GM06990 (cell line): Measurements from ENCODE around the gene RBM27.

Experiments used
- DNase-seq: peaks from one replicate; pipeline ENCODE4 v3.0.0-alpha.2; 2011; ENCODE audit not compliant: insufficient read length; ENCODE audit errors: extremely low read depth
- H3K27me3 ChIP-seq: replicated peaks from 2 replicates; pipeline ENCODE4 v1.6.0; 2011; ENCODE audit warnings: low read length; ENCODE audit not compliant: control insufficient read depth, insufficient read depth
- H3K36me3 ChIP-seq: 2 replicates; pipeline ENCODE4 v1.5.1; 2011; ENCODE audit warnings: low read length; ENCODE audit not compliant: control insufficient read depth, insufficient read depth
- H3K4me3 ChIP-seq: replicated peaks from 2 replicates; pipeline ENCODE4 v1.5.1; 2011; ENCODE audit warnings: low read depth, mild to moderate bottlenecking, control low read depth, low read length
- CTCF ChIP-seq: IDR thresholded peaks from 2 replicates; pipeline ENCODE4 v1.5.1; 2011; ENCODE audit warnings: low read length, control low read depth, mild to moderate bottlenecking, inconsistent platforms; ENCODE audit not compliant: insufficient read depth, poor library complexity, severe bottlenecking

RBM27 gene, protein sequence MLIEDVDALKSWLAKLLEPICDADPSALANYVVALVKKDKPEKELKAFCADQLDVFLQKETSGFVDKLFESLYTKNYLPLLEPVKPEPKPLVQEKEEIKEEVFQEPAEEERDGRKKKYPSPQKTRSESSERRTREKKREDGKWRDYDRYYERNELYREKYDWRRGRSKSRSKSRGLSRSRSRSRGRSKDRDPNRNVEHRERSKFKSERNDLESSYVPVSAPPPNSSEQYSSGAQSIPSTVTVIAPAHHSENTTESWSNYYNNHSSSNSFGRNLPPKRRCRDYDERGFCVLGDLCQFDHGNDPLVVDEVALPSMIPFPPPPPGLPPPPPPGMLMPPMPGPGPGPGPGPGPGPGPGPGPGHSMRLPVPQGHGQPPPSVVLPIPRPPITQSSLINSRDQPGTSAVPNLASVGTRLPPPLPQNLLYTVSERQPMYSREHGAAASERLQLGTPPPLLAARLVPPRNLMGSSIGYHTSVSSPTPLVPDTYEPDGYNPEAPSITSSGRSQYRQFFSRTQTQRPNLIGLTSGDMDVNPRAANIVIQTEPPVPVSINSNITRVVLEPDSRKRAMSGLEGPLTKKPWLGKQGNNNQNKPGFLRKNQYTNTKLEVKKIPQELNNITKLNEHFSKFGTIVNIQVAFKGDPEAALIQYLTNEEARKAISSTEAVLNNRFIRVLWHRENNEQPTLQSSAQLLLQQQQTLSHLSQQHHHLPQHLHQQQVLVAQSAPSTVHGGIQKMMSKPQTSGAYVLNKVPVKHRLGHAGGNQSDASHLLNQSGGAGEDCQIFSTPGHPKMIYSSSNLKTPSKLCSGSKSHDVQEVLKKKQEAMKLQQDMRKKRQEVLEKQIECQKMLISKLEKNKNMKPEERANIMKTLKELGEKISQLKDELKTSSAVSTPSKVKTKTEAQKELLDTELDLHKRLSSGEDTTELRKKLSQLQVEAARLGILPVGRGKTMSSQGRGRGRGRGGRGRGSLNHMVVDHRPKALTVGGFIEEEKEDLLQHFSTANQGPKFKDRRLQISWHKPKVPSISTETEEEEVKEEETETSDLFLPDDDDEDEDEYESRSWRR

DNA sequence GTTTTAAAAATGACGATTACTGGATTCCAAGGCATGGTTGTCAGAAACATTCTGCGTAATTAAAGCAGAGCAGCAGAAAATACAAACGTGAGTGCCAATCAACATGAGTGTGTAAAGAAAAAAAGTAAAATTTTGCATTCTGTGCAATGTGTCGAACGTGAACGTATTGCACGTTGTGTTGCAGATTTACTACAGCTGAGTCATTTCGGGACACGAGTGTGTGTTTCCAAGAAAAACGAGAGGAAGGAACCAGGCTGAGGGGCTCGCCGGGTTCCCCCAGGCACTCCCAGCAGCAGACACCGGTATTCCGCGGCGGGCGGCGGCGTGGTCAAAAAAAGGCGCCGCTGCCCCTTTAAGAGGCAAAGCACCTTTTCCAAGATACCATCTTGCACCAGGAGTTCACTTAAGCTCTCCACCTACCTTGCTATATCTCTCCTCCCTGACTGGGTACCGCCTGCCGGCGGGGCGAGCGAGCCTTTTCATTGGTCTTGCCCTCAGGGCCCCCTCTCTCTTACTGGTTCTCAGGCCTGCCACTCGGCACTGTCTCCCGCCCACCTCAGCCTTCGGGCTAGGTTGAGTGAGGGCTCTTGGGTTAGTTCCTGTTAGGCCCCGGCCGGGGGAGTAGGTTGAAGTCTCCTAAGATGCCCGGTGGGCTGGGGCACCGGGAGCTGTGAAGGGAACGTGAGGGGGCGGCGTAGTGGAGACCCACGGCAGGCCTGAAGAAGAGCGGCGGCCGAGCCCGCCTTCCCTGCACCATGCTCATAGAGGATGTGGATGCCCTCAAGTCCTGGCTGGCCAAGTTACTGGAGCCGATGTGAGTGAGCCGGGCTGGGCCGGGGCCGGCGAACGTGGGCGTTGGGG lies at the start of gene RBM27:
TSS of gene RBM27 (plus strand) at position 595 of the 861 bp plus-strand sequence. CDS start at position 756, 161 bp downstream.
- Histone ChIP-seq H3K36me3 (no peaks in the 10 kb centered on the region), H3K4me3 (peak within 1 kb of the TSS; percentile 97), H3K27me3 (no peaks in the 10 kb centered on the region)
- no peak for TF ChIP-seq CTCF
- peak; percentile 99 for DNase-seq

- no peak overlapping the region for H3K4me3 ChIP-seq
- peaks cover 1% of the 10 kb centered on the region for H3K36me3 ChIP-seq
- no peaks in the 10 kb centered on the region for H3K27me3 ChIP-seq
- no peak for TF ChIP-seq CTCF
- no peak for DNase-seq
These were observed 45.1 kb upstream of the RBM27 start for GRCh38 chr5:146158255-146158654.

DNA sequence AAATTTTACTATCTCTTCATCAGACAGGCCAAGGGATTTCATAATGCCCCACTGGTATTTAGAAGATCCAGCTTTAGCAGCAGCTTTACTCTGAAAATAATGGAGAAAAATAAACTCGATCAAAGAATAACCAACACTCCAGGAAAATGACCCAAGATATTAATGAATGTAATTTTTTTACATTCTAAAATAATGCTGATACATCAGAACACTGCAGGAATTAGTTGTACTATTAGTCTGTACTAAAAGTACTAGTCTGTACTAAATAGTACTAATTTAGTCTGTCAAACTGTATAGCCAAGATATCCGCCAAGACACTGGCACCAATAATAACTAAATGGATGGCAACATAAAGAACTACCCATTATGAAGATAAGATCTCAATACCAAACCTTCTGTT lies 39.0 kb upstream of the RBM27 start:
- TF ChIP-seq CTCF = no peak
- DNase-seq = no peak
- H3K4me3 ChIP-seq = no peak overlapping the region
- no peaks in the 10 kb centered on the region for H3K27me3 ChIP-seq
- peaks cover 1% of the 10 kb centered on the region for H3K36me3 ChIP-seq

GRCh38 chr5:146165460-146165859 lies 37.9 kb upstream of the RBM27 start:
- DNase-seq = no peak
- H3K27me3 ChIP-seq = no peaks in the 10 kb centered on the region
- H3K36me3 ChIP-seq = peaks cover 1% of the 10 kb centered on the region
- TF ChIP-seq CTCF = no peak
- H3K4me3 ChIP-seq = no peak overlapping the region

GRCh38 chr5:146165903-146166302 lies 37.5 kb upstream of the RBM27 start:
- Histone ChIP-seq H3K4me3 (no peak overlapping the region), H3K36me3 (peaks cover 1% of the 10 kb centered on the region), H3K27me3 (no peaks in the 10 kb centered on the region)
- no peak for TF ChIP-seq CTCF
- DNase-seq = no peak
